ENCODE data around the gene ABCC11.

- TF ChIP-seq POLR2A (IDR thresholded peaks at IDR 0.05; ENCODE audit: low read depth, low read length): no peak
- no peak for TF ChIP-seq SPI1 (IDR thresholded peaks at IDR 0.05; ENCODE audit: low read depth, low read length)
- TF ChIP-seq TAF1 (IDR thresholded peaks at IDR 0.05; ENCODE audit: low read depth, low read length): no peak
- no peak for TF ChIP-seq POU2F2 (IDR thresholded peaks at IDR 0.05; ENCODE audit: low read depth, low read length)
- no peak for TF ChIP-seq POLR2AphosphoS5 (IDR thresholded peaks at IDR 0.05; ENCODE audit: low read depth, low read length)
- no peak for TF ChIP-seq PAX5 (IDR thresholded peaks at IDR 0.05; ENCODE audit: insufficient read depth, low read length, severe bottlenecking)
These were observed 86.8 kb downstream of the ABCC11 start for GRCh38 chr16:48160575-48160974.
